Panc1 (cell line): Measurements from ENCODE around the gene WHRN. TPM values are rescaled to one million over a fixed set of nuclear protein-coding genes. Genes with fewer than 3 reads are reported as not detected.

Source experiments
- ATAC-seq: fragments of 200-7000 bp; cut with Tn5 transposase; 2 replicates; pipeline ENCODE4 v1.9.1; 2020; ENCODE audit warnings: mild to moderate bottlenecking, moderate library complexity
- BruUV-seq: library from RNA; stranded (reverse); fragments of 400-500 nt; replicated peaks from 2 replicates; lab custom pipeline; 2021; lab: Mats Ljungman, UMichigan
- CTCF ChIA-PET: fragments of 300-600 bp; sonication (Branson Sonifier 250); formaldehyde crosslinking; loops from one replicate; lab custom pipeline; 2022; ENCODE audit warnings: antibody characterized with exemption; lab: Charles Lee
- POLR2A ChIA-PET: fragments of 300-600 bp; sonication (Branson Sonifier 250); formaldehyde crosslinking; loops from one replicate; lab custom pipeline; 2022; ENCODE audit warnings: antibody characterized with exemption; lab: Charles Lee
- DNase-seq: peaks from one replicate; pipeline ENCODE4 v3.0.0-alpha.2; 2010; ENCODE audit warnings: low read depth, low spot score
- H3K27ac ChIP-seq: 2 replicates; pipeline ENCODE4 v1.5.1; 2011; ENCODE audit warnings: mild to moderate bottlenecking, low read length, inconsistent platforms
- H3K27me3 ChIP-seq: fragments of 200-500 bp; sonication (Bioruptor generic); 2 replicates; pipeline ENCODE4 v1.6.0; 2014; ENCODE audit warnings: low read length, inconsistent platforms; ENCODE audit not compliant: control insufficient read depth, insufficient read depth
- H3K36me3 ChIP-seq: fragments of 200-500 bp; sonication (Bioruptor generic); 2 replicates; pipeline ENCODE4 v1.5.1; 2014; ENCODE audit warnings: inconsistent platforms, mild to moderate bottlenecking, low read length, moderate library complexity; ENCODE audit not compliant: control insufficient read depth, insufficient read depth
- H3K4me1 ChIP-seq: 2 replicates; pipeline ENCODE4 v1.5.1; 2011; ENCODE audit warnings: inconsistent platforms, mild to moderate bottlenecking, low read length, moderate library complexity; ENCODE audit not compliant: control insufficient read depth, insufficient read depth
- H3K4me3 ChIP-seq, 2 experiments: 2 replicates each; pipeline ENCODE4 v1.5.1; 2011 to 2012; ENCODE audit warnings: low read depth in 2 of 2, low read length in 2 of 2, mild to moderate bottlenecking in 2 of 2, inconsistent platforms in 1 of 2, moderate library complexity in 1 of 2
- H3K9me3 ChIP-seq: fragments of 200-500 bp; sonication (Bioruptor generic); 2 replicates; pipeline ENCODE4 v1.5.1; 2014; ENCODE audit warnings: low read depth, mild to moderate bottlenecking, inconsistent platforms, low read length, moderate library complexity; ENCODE audit not compliant: control insufficient read depth, insufficient read depth
- POLR2AphosphoS5 ChIP-seq: IDR thresholded peaks from 2 replicates; pipeline ENCODE4 v1.6.1; 2012; ENCODE audit warnings: mild to moderate bottlenecking, low read depth, low read length, moderate library complexity
- REST ChIP-seq, 2 experiments: IDR thresholded peaks; 2 replicates each; pipeline ENCODE4 v1.6.1; 2011 to 2012; ENCODE audit warnings: low read depth in 2 of 2, control low read depth in 1 of 2, low read length in 1 of 2, mild to moderate bottlenecking in 1 of 2, moderate library complexity in 1 of 2; ENCODE audit not compliant: insufficient read depth in 1 of 2
- SIN3A ChIP-seq: IDR thresholded peaks from 2 replicates; pipeline ENCODE4 v1.6.1; 2012; ENCODE audit warnings: low read depth, mild to moderate bottlenecking, low read length, moderate library complexity, borderline replicate concordance; ENCODE audit not compliant: insufficient read depth
- TCF7L2 ChIP-seq: IDR thresholded peaks from 2 replicates; pipeline ENCODE4 v1.6.1; 2011; ENCODE audit warnings: mild to moderate bottlenecking, low read depth, low read length, inconsistent platforms
- in situ Hi-C: cut with HindIII; loops from 2 replicates; pipeline ENCODE4 v1.10.0; 2016; ENCODE audit warnings: low sequenced_read_pairs, low pct_unique_long_range_greater_than_20kb
- intact Hi-C: fragments of 100-400 bp; cut with micrococcal nuclease; formaldehyde crosslinking; loops from one replicate; pipeline ENCODE4 v1.10.0; 2022; ENCODE audit not compliant: unreplicated experiment
- total RNA-seq: library from RNA; stranded (reverse); gene quantifications from one replicate; pipeline ENCODE4 v1.2.1, GENCODE V29; 2021; ENCODE audit not compliant: unreplicated experiment
- TF ChIP-seq, protein P1 (sequence below): fragments of 450-650 bp; IDR thresholded peaks from 2 replicates; pipeline ENCODE4 v1.5.1; 2017; ENCODE audit warnings: mild to moderate bottlenecking

Gene WHRN
- total RNA-seq, 1 experiment from 2014 or later = 18.0 TPM

DNA sequence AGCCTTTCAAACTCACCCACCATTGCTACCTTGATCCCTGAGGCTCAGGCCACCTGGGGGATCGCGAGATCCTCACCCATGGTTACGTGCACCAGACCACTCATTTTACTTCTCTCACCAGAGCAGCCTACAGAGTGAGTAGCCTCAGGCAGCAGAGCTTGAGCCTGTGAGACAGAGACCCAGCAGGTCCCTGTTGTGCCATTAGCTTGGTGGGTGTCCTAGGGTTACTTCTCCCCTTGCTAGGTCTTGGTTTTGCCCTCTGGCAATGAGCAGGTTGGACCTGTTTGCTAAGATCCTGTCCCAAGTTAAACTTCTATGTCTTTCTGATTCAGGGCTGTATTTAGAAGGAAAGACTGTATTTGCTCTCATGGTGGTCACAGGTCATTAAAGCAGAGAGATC, 21.8 kb downstream of the WHRN start:
- Histone ChIP-seq H3K4me1 (no peaks in the 10 kb centered on the region), H3K27ac (no peak overlapping the region), H3K4me3 (no peak overlapping the region), H3K36me3 (no peaks in the 10 kb centered on the region), H3K9me3 (no peaks in the 10 kb centered on the region), H3K27me3 (no peaks in the 10 kb centered on the region)
- ChIA-PET CTCF (no interaction called here), POLR2A (no interaction called here)
- ATAC-seq (no peak), DNase-seq (no peak)
- TF ChIP-seq SIN3A (no peak), REST (IDR thresholded peaks at IDR 0.05; ENCODE audit: insufficient read depth in 1 of 2, low read depth in 2 of 2, low read length in 1 of 2) (no peak), TCF7L2 (no peak), POLR2AphosphoS5 (no peak)
- TF ChIP-seq, protein P1, sequence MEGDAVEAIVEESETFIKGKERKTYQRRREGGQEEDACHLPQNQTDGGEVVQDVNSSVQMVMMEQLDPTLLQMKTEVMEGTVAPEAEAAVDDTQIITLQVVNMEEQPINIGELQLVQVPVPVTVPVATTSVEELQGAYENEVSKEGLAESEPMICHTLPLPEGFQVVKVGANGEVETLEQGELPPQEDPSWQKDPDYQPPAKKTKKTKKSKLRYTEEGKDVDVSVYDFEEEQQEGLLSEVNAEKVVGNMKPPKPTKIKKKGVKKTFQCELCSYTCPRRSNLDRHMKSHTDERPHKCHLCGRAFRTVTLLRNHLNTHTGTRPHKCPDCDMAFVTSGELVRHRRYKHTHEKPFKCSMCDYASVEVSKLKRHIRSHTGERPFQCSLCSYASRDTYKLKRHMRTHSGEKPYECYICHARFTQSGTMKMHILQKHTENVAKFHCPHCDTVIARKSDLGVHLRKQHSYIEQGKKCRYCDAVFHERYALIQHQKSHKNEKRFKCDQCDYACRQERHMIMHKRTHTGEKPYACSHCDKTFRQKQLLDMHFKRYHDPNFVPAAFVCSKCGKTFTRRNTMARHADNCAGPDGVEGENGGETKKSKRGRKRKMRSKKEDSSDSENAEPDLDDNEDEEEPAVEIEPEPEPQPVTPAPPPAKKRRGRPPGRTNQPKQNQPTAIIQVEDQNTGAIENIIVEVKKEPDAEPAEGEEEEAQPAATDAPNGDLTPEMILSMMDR = no peak
- BruUV-seq = no TSS peak
- intact Hi-C loops (no loop called here), in situ Hi-C loops (no loop called here)

DNA sequence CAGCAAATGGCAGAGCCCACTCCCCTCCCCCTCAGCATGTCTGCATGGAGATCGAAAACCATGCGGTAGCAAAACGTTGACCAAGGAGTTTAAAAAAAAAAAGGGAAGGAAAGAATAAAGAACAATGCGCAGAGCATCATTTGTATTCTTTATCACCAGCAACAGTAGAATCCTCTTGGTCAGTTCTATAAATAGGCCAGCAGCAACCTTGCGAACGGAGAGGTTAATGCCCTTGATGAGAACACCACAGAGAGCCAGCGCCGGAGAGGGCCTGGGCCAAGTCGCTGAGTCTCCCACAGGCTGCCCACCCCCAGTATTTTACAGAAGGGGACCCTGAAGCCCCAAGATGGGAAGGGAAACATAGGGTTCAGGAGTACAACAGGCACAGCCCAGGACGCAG, 22.7 kb downstream of the WHRN start:
- Histone ChIP-seq H3K27me3 (no peaks in the 10 kb centered on the region), H3K4me1 (no peaks in the 10 kb centered on the region), H3K4me3 (no peak overlapping the region), H3K36me3 (no peaks in the 10 kb centered on the region), H3K27ac (no peak overlapping the region), H3K9me3 (no peaks in the 10 kb centered on the region)
- in situ Hi-C loops (no loop called here), intact Hi-C loops (no loop called here)
- ChIA-PET POLR2A (no interaction called here), CTCF (no interaction called here)
- BruUV-seq = no TSS peak
- DNase-seq (no peak), ATAC-seq (no peak)
- TF ChIP-seq POLR2AphosphoS5 (no peak), REST (IDR thresholded peaks at IDR 0.05; ENCODE audit: insufficient read depth in 1 of 2, low read depth in 2 of 2, low read length in 1 of 2) (no peak), SIN3A (no peak), TCF7L2 (no peak)
- TF ChIP-seq, protein P1 = no peak
